Neural crest cell (in vitro differentiated cells): ENCODE results near the gene PRR5. TPM values are rescaled to one million over a fixed set of nuclear protein-coding genes. Genes with fewer than 3 reads are reported as not detected.

ENCODE experiments used
- DNase-seq: peaks from one replicate; pipeline ENCODE4 v3.0.0; 2021; ENCODE audit warnings: low read depth, mixed read lengths, low spot score
- H3K27ac Mint-ChIP-seq: one replicate; pipeline ENCODE4 v1.8.0; 2021; ENCODE audit warnings: mild to moderate bottlenecking, mixed read lengths; ENCODE audit not compliant: unreplicated experiment
- H3K27me3 Mint-ChIP-seq: 2 replicates; pipeline ENCODE4 v1.8.0; 2021; ENCODE audit warnings: low read depth, mild to moderate bottlenecking, mixed read lengths
- H3K36me3 Mint-ChIP-seq: 2 replicates; pipeline ENCODE4 v1.8.0; 2021; ENCODE audit warnings: low read depth, mild to moderate bottlenecking, mixed read lengths
- H3K4me1 Mint-ChIP-seq: 2 replicates; pipeline ENCODE4 v1.8.0; 2021; ENCODE audit warnings: mixed read lengths
- H3K4me3 Mint-ChIP-seq: one replicate; pipeline ENCODE4 v1.8.0; 2021; ENCODE audit warnings: mild to moderate bottlenecking, mixed read lengths
- H3K9me3 Mint-ChIP-seq: 2 replicates; pipeline ENCODE4 v1.8.0; 2021; ENCODE audit warnings: mixed read lengths
- total RNA-seq: library from RNA; stranded (reverse); gene quantifications from 2 replicates; pipeline ENCODE4 v1.2.1, GENCODE V29; 2021
- TF ChIP-seq, protein P1 (sequence below): fragments of 200-600 bp; sonication (generic); conservative IDR thresholded peaks from 2 replicates; pipeline ENCODE4 v1.5.0; 2021; ENCODE audit warnings: antibody characterized with exemption, mild to moderate bottlenecking

PRR5 gene
- total RNA-seq, 1 donor from 2014 or later = 11.9 TPM

- no peaks in the 10 kb centered on the region for H3K4me1 Mint-ChIP-seq
- no peaks in the 10 kb centered on the region for H3K27me3 Mint-ChIP-seq
- H3K27ac Mint-ChIP-seq = no peak overlapping the region
- no peaks in the 10 kb centered on the region for H3K36me3 Mint-ChIP-seq
- no peak overlapping the region for H3K4me3 Mint-ChIP-seq
- TF ChIP-seq, protein P1, sequence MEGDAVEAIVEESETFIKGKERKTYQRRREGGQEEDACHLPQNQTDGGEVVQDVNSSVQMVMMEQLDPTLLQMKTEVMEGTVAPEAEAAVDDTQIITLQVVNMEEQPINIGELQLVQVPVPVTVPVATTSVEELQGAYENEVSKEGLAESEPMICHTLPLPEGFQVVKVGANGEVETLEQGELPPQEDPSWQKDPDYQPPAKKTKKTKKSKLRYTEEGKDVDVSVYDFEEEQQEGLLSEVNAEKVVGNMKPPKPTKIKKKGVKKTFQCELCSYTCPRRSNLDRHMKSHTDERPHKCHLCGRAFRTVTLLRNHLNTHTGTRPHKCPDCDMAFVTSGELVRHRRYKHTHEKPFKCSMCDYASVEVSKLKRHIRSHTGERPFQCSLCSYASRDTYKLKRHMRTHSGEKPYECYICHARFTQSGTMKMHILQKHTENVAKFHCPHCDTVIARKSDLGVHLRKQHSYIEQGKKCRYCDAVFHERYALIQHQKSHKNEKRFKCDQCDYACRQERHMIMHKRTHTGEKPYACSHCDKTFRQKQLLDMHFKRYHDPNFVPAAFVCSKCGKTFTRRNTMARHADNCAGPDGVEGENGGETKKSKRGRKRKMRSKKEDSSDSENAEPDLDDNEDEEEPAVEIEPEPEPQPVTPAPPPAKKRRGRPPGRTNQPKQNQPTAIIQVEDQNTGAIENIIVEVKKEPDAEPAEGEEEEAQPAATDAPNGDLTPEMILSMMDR = no peak
- DNase-seq = no peak
- H3K9me3 Mint-ChIP-seq = no peaks in the 10 kb centered on the region
These were observed 7.9 kb downstream of the PRR5 start for GRCh38 chr22:44709881-44710392.

GRCh38 chr22:44710474-44711240 is 8.7 kb downstream of the PRR5 start:
- H3K4me3 Mint-ChIP-seq = no peak overlapping the region
- DNase-seq = no peak
- no peaks in the 10 kb centered on the region for H3K27me3 Mint-ChIP-seq
- H3K27ac Mint-ChIP-seq = no peak overlapping the region
- H3K4me1 Mint-ChIP-seq = no peaks in the 10 kb centered on the region
- H3K36me3 Mint-ChIP-seq = no peaks in the 10 kb centered on the region
- no peaks in the 10 kb centered on the region for H3K9me3 Mint-ChIP-seq
- TF ChIP-seq, protein P1 = no peak

GRCh38 chr22:44711241-44711560 is 9.2 kb downstream of the PRR5 start:
- H3K27me3 Mint-ChIP-seq = no peaks in the 10 kb centered on the region
- H3K9me3 Mint-ChIP-seq = no peaks in the 10 kb centered on the region
- H3K36me3 Mint-ChIP-seq = no peaks in the 10 kb centered on the region
- H3K4me1 Mint-ChIP-seq = no peaks in the 10 kb centered on the region
- no peak overlapping the region for H3K27ac Mint-ChIP-seq
- no peak for DNase-seq
- no peak overlapping the region for H3K4me3 Mint-ChIP-seq
- TF ChIP-seq, protein P1 = no peak

- TF ChIP-seq, protein P1 = no peak
- Mint-ChIP-seq H3K36me3 (no peaks in the 10 kb centered on the region), H3K4me1 (no peaks in the 10 kb centered on the region), H3K27me3 (no peaks in the 10 kb centered on the region), H3K9me3 (no peaks in the 10 kb centered on the region), H3K4me3 (no peak overlapping the region), H3K27ac (no peak overlapping the region)
- DNase-seq = no peak
These were observed 9.9 kb downstream of the PRR5 start for GRCh38 chr22:44711690-44712555.

DNA sequence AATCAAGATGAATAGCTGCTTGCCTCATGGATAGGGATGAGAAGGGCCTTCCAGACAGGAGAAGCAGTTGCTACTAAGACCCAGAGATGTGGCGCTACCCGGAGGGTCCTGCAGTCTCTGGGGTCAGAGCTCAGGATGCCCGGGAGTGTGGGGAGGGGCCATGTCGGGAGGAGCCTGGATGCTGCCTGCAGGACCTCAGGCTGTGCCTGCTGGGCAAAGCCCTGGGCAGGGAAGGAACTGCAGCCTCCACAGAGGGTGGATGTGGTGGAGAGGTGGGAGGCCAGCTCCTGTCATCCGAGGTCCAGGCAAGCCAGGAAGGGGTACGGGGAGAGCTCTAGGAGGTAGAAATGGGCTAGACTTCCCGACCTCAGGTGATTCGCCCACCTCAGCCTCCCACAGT is 11.0 kb downstream of the PRR5 start:
- Mint-ChIP-seq H3K9me3 (no peaks in the 10 kb centered on the region), H3K4me1 (no peaks in the 10 kb centered on the region), H3K36me3 (no peaks in the 10 kb centered on the region), H3K27ac (no peak overlapping the region), H3K27me3 (no peaks in the 10 kb centered on the region), H3K4me3 (no peak overlapping the region)
- TF ChIP-seq, protein P1 = no peak
- no peak for DNase-seq
